ENCODE measurements around the gene SPIRE2.
"Not testable (repeated sequence)": the region's sequence is repeated elsewhere in the genome, so short reads cannot be mapped to it uniquely, and the experiment has no call there.

SPIRE2 gene

GRCh38 chr16:89815639-89816348, 12.5 kb upstream of the SPIRE2 start:
- DNase-seq = no peak

GRCh38 chr16:89818851-89819403, 9.3 kb upstream of the SPIRE2 start:
- not testable (repeated sequence) for DNase-seq

- not testable (repeated sequence) for DNase-seq
Measured at GRCh38 chr16:89819448-89819847, 8.8 kb upstream of the SPIRE2 start.

GRCh38 chr16:89821438-89822187, 6.7 kb upstream of the SPIRE2 start:
- no peak for DNase-seq

- no peak for DNase-seq
Measured at GRCh38 chr16:89822188-89823086, 5.8 kb upstream of the SPIRE2 start.

GRCh38 chr16:89823087-89823823, 5.0 kb upstream of the SPIRE2 start:
- DNase-seq = no peak

GRCh38 chr16:89823824-89824148, 4.5 kb upstream of the SPIRE2 start:
- not testable (repeated sequence) for DNase-seq

GRCh38 chr16:89826531-89827382, 1.5 kb upstream of the SPIRE2 start:
- no peak for DNase-seq

- DNase-seq = no peak
Measured at GRCh38 chr16:89827383-89828198, 684 bp upstream of the SPIRE2 start.

- no peak for DNase-seq
Measured at GRCh38 chr16:89828870-89829629, 775 bp downstream of the SPIRE2 start.

- DNase-seq = no peak
Measured at GRCh38 chr16:89829630-89830437, 1.6 kb downstream of the SPIRE2 start.

GRCh38 chr16:89831810-89832328, 3.6 kb downstream of the SPIRE2 start:
- DNase-seq = no peak

GRCh38 chr16:89833664-89834363, 5.5 kb downstream of the SPIRE2 start:
- not testable (repeated sequence) for DNase-seq

GRCh38 chr16:89834813-89835363, 6.6 kb downstream of the SPIRE2 start:
- not testable (repeated sequence) for DNase-seq

GRCh38 chr16:89836484-89836883, 8.2 kb downstream of the SPIRE2 start:
- DNase-seq = not testable (repeated sequence)

GRCh38 chr16:89837014-89837546, 8.8 kb downstream of the SPIRE2 start:
- DNase-seq = no peak

GRCh38 chr16:89841275-89841674, 13.0 kb downstream of the SPIRE2 start:
- DNase-seq = no peak
